ENCODE data around the gene ANKLE2.
"Not testable (repeated sequence)": the region's sequence is repeated elsewhere in the genome, so short reads cannot be mapped to it uniquely, and the experiment has no call there.

The ANKLE2 gene

DNA sequence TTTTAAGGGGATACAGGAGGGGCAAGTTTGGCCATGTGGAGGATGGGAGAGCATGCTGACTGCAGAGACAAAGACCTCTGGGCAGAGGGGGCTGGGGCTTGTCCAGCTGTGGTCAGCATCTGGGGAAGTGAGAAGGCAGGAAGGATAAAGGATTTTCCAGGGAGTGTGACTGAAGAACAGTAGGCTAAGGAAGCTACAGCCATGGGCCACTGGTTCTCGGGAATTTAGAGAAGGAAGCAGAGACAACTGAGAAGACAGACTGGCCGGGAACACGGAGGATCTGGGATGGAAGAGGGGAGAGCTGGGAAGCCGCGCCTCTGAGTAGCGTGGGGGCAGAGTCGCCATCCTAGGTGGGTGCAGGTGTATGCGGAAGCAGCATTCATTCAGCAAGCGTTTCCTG is 58.0 kb downstream of the ANKLE2 start:
- in situ Hi-C loops (cut with MboI; ENCODE audit: low pct_unique_long_range_greater_than_20kb, low sequenced_read_pairs) = no loop called here
- no peak for DNase-seq

DNA sequence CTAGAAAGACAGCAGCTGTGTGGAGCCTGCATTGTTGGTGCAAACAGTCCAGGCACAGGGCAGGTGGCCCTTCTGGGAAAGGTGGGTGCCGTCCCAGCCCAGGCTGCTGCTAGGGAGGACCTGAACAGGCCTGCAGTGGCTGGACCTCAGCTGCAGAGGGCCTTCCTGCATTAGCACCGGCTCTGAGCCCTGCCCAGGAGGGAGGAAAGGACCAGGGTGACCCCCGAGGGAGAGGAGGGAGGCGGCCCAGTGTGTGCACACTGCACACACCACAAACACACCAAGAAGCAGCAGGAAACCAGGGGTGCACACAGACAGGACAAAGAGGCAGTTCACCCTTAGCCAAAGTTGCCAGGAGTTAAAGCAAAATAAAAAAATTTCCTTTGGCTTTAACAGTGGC is 59.0 kb downstream of the ANKLE2 start:
- DNase-seq = no peak
- in situ Hi-C loops (cut with MboI; ENCODE audit: low pct_unique_long_range_greater_than_20kb, low sequenced_read_pairs) = no loop called here

DNA sequence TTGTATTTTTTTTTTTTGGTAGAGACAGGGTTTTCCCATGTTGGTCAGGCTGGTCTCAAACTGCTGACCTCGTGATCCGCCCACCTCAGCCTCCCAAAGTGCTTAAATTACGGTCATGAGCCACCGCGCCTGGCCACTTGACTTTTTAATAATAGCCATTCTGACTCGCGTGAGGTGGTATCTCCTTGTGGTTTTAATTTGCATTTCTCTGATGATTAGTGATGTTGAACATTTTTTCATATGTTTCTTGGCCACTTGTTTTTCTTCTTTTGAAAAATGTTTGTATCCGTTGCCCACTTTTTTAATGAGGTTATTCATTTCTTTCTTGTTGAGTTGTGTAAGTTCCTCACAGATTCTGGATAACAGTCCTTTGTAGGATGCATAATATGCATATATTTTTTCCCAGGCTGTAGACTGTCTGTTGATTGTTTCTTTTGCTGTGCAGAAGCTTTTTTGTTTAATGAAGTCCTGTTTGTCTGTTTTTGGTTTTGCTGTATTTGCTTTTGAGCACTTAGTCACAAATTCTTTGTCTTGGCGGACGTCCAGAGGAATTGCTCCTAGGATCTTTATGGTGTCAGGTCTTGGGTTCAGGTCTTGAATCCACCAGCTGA is 61.3 kb downstream of the ANKLE2 start:
- no peak for DNase-seq
- in situ Hi-C loops (cut with MboI; ENCODE audit: low pct_unique_long_range_greater_than_20kb, low sequenced_read_pairs) = no loop called here

DNA sequence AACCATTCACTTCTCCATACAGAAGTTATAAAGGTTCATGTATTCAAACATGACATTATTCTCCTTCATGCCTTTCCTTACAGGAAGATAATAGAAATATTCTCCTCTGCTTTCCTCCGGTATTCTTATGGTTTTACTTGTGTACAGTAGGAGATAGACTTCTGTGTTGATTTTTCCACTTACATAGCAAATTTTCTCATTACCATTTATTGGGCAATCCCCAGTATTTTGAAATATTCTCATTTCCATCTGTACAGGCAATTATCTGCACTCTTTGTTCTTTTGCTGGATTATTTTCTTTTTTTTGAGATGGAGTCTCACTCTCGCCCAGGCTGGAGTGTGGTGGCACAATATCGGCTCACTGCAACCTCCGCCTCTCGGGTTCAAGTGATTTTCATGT is 63.3 kb downstream of the ANKLE2 start:
- no peak for DNase-seq
- in situ Hi-C loops (cut with MboI; ENCODE audit: low pct_unique_long_range_greater_than_20kb, low sequenced_read_pairs) = no loop called here

DNA sequence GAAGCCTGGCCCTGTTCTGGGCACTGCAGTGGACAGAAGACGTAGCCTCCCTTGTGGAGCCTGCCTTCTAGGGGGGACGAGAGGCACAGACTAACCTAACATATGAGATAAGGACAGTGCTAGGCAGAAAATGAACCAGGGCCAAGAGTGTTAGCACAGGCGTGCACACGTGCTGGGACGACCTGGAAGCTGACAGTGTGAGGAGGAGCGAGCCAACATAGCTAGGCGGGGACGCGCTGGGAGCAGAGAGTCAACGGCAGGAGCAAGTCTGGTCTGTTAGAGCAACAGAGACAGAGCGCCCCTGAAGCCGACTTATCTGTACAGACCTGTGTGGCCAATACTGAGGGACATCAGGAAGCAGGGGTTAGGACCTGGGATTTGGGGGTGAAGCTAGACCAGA is 66.2 kb downstream of the ANKLE2 start:
- in situ Hi-C loops (cut with MboI; ENCODE audit: low pct_unique_long_range_greater_than_20kb, low sequenced_read_pairs) = no loop called here
- no peak for DNase-seq

GRCh38 chr12:132694888-132695287 is 66.7 kb downstream of the ANKLE2 start:
- in situ Hi-C loops (cut with MboI; ENCODE audit: low pct_unique_long_range_greater_than_20kb, low sequenced_read_pairs); DNase-seq: not testable (repeated sequence)

DNA sequence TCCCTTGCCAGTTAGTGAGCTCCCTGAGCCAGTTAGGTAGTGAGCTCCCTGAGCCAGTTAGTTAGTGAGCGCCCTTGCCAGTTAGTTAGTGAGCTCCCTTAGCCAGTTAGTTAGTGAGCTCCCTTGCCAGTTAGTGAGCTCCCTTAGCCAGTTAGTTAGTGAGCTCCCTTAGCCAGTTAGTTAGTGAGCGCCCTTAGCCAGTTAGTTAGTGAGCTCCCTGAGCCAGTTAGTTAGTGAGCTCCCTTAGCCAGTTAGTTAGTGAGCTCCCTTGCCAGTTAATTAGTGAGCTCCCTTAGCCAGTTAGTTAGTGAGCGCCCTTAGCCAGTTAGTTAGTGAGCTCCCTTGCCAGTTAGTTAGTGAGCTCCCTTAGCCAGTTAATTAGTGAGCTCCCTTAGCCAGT is 69.6 kb downstream of the ANKLE2 start:
- DNase-seq; in situ Hi-C loops (cut with MboI; ENCODE audit: low pct_unique_long_range_greater_than_20kb, low sequenced_read_pairs): not testable (repeated sequence)

- in situ Hi-C loops (cut with MboI; ENCODE audit: low pct_unique_long_range_greater_than_20kb, low sequenced_read_pairs) = no loop called here
- DNase-seq = no peak
Measured at GRCh38 chr12:132690112-132690511, 71.5 kb downstream of the ANKLE2 start.

DNA sequence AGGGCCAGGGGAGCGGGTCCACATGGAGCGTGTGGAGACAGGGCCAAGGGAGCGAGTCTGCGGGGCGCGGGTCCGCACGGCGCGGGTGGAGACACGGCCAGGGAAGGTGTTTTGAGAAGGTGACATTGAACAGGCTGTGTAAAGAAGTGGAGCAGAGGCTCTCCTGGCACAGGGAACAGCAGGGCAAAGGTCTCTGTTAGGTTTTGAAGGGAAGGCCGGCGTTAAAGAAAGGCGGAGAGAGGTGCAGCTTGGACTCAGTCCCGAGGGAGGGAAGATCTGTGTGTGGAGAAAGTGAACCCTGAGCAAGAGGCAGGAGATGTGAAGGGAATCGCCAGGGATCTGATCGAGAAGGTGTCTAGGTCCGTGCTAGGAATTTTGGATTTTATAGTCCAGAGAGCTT is 72.4 kb downstream of the ANKLE2 start:
- in situ Hi-C loops (cut with MboI; ENCODE audit: low pct_unique_long_range_greater_than_20kb, low sequenced_read_pairs) = no loop called here
- DNase-seq = no peak

GRCh38 chr12:132687211-132688164 is 74.1 kb downstream of the ANKLE2 start, which contains the start of the genes POLE and PXMP2:
TSS of gene POLE (minus strand) at chr12:132687342. CDS start at chr12:132687315, 27 bp downstream.
TSS of gene PXMP2 (plus strand) at chr12:132687587. CDS start at chr12:132687671, 84 bp downstream.
- in situ Hi-C loops (cut with MboI; ENCODE audit: low pct_unique_long_range_greater_than_20kb, low sequenced_read_pairs) = no loop called here
- DNase-seq = peak; percentile 98

DNA sequence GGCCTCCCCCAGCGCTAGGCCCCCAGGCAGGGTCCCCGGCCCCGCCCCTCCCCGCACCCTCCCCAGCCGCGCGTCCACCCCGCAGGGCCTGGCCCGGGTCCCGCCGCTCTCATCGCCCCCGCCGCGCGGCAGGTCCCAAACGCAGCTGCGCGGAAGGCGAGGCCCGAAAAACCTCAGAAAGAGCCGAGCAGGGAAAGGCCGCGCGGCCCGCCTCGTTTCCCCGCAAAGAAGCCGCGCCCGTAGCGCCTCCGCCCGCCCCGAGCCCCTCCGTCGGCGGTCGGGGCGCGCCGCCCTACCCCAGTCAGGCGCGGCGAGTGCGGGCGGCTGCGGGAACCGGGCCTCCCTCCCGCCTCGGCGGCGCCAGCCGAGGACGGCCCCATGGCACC is 74.8 kb downstream of the ANKLE2 start:
- in situ Hi-C loops (cut with MboI; ENCODE audit: low pct_unique_long_range_greater_than_20kb, low sequenced_read_pairs) = no loop called here
- DNase-seq = no peak

- DNase-seq = no peak
- in situ Hi-C loops (cut with MboI; ENCODE audit: low pct_unique_long_range_greater_than_20kb, low sequenced_read_pairs) = no loop called here
Measured at GRCh38 chr12:132685400-132685799, 76.2 kb downstream of the ANKLE2 start.

- DNase-seq = no peak
- in situ Hi-C loops (cut with MboI; ENCODE audit: low pct_unique_long_range_greater_than_20kb, low sequenced_read_pairs) = no loop called here
Measured at GRCh38 chr12:132677492-132677891, 84.1 kb downstream of the ANKLE2 start.

DNA sequence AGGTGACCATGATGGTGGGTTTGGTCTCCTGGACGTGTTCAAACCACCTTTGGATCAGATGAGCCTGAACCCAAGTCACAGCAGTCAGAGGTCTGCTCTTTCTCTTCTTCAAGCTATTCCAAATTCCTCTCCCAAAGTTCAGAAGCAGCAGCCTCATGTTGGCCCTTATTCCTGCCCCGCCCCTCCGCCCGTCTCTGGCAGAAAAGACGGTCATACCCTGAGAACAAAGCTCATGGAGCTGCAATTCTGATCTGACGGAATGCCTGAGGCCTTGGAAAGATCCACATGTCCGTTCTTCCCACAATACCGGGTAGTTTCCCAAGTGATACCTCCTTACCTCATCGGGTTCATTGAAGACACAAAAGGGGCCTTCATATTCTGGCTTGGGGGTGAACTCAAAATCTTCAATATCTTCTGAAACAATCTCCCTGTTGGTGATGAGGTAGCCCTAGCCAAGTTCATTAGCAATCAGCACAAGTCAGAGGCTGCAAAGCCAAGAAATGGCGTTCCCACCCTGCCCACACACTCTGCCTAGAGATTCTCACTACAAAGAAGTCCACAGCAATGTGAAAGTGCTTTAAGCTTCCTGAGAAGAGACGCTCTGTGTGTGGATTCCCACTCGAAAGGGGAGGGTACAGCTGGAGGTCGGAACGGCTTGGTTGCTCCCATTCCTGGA is 85.7 kb downstream of the ANKLE2 start:
- DNase-seq = no peak
- in situ Hi-C loops (cut with MboI; ENCODE audit: low pct_unique_long_range_greater_than_20kb, low sequenced_read_pairs) = no loop called here

Measured in KBM-7 (cell line).